NB4 (cell line): Measurements from ENCODE around the gene MCRIP1.

Experiments
- DNase-seq: peaks from one replicate; pipeline ENCODE4 v3.0.0; 2010; ENCODE audit warnings: low read depth
- H3K4me3 ChIP-seq: one replicate; pipeline ENCODE4 v1.5.1; 2011; ENCODE audit warnings: mild to moderate bottlenecking, low read depth, low read length, moderate library complexity
- CTCF ChIP-seq: IDR thresholded peaks from one replicate; pipeline ENCODE4 v1.5.1; 2012; ENCODE audit warnings: low read depth, low read length
- MAX ChIP-seq: IDR thresholded peaks from 2 replicates; pipeline ENCODE4 v1.6.1; 2011; ENCODE audit warnings: low read depth, low read length
- MYC ChIP-seq: IDR thresholded peaks from 2 replicates; pipeline ENCODE4 v1.6.1; 2011; ENCODE audit warnings: low read depth, low read length
- POLR2A ChIP-seq: IDR thresholded peaks from 2 replicates; pipeline ENCODE4 v1.6.1; 2011; ENCODE audit warnings: mild to moderate bottlenecking; ENCODE audit not compliant: insufficient read length; ENCODE audit errors: extremely low read depth

MCRIP1 gene

GRCh38 chr17:81833160-81833920, at the start of gene MCRIP1:
MCRIP1 (minus strand) TSS chr17:81833291; CDS start chr17:81824506, 8,785 bp downstream.
- TF ChIP-seq CTCF (no peak), MAX (peak; percentile 82), MYC (peak; percentile 59), POLR2A (peak; percentile 39)
- peak within 1 kb of the TSS; percentile 82 for H3K4me3 ChIP-seq
- DNase-seq = peak; percentile 95

GRCh38 chr17:81879121-81879520, 46.0 kb upstream of the MCRIP1 start:
- no peak overlapping the region for H3K4me3 ChIP-seq
- no peak for DNase-seq
- TF ChIP-seq MYC (no peak), POLR2A (no peak), CTCF (no peak), MAX (no peak)

GRCh38 chr17:81878294-81878693, 45.2 kb upstream of the MCRIP1 start:
- no peak overlapping the region for H3K4me3 ChIP-seq
- DNase-seq = no peak

GRCh38 chr17:81877569-81877968, 44.5 kb upstream of the MCRIP1 start:
- TF ChIP-seq CTCF (no peak), MYC (no peak), POLR2A (no peak), MAX (no peak)
- DNase-seq = no peak
- H3K4me3 ChIP-seq = no peak overlapping the region

More at GRCh38 chr17:81878294-81878693, 45.2 kb upstream of the MCRIP1 start:
- TF ChIP-seq MAX (no peak), MYC (no peak), POLR2A (no peak), CTCF (no peak)

GRCh38 chr17:81871387-81872230, 38.5 kb upstream of the MCRIP1 start:
- TF ChIP-seq POLR2A = peak; percentile 82
- peak; percentile 99 for TF ChIP-seq MYC
- TF ChIP-seq MAX = peak; percentile 96
- no peak for TF ChIP-seq CTCF
- DNase-seq = peak; percentile 90
- peak overlapping the region; percentile 77 for H3K4me3 ChIP-seq
